GM12875 (cell line): Measurements from ENCODE around the gene HOXA1.

Experiments used
- H3K4me3 ChIP-seq: one replicate; pipeline ENCODE4 v1.5.1; 2011; ENCODE audit warnings: low read depth, low read length, control low read depth
- CTCF ChIP-seq: IDR thresholded peaks from 2 replicates; pipeline ENCODE4 v1.5.1; 2011; ENCODE audit warnings: low read depth, mild to moderate bottlenecking, control low read depth, inconsistent platforms, low read length, moderate library complexity, borderline replicate concordance; ENCODE audit not compliant: insufficient read depth

HOXA1 gene

GRCh38 chr7:27095050-27095896 is 527 bp downstream of the HOXA1 start:
- H3K4me3 ChIP-seq = no peak overlapping the region
- TF ChIP-seq CTCF = no peak

- TF ChIP-seq CTCF = no peak
- no peak overlapping the region for H3K4me3 ChIP-seq
Observed at GRCh38 chr7:27094304-27095049, 1.3 kb downstream of the HOXA1 start.

- H3K4me3 ChIP-seq = no peak overlapping the region
- TF ChIP-seq CTCF = no peak
Observed at GRCh38 chr7:27093184-27093895, 2.5 kb downstream of the HOXA1 start.

- TF ChIP-seq CTCF = no peak
- no peak overlapping the region for H3K4me3 ChIP-seq
Observed at GRCh38 chr7:27092819-27093110, 3.0 kb downstream of the HOXA1 start.

DNA sequence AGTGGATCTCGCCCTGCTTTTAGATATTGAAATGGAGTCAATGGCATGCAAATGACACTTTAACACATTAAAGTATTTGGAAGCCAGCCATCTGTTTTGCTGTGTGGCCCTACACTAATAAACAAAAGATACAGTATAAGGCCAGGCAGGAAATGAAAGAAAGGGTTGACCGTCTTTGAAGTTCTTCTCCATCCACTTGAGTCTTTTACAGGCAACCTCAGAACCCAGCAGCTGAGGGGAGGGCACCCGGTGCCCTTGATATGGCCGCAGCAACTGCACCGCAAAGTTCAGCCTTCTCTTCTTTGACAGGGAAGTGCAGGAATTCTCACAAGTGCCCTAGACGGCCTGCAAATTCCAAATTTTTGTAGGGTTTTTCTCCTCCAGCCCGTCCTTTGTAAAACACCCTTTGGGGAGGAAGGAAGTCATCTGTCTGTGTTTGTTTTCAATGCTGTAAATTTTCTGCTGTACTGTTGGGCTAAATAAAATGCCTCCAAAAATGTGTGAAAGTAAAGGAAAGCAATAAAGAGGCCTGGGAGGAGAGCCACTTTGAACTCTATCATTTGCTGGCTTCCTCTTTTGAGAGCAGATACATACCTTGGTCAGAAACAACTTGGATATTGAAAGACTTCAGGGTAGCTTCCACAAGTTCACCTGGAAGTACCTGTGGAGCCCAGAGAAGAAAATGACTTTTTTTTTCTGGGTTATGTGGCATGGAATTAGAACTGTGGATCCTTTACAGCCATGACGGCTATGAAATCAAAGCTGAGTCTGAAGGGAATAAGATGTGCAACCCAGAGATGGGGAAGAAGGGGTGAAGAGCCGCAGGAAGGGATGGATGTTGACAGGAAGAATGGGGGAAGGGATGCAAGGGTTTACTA is 3.6 kb downstream of the HOXA1 start:
- TF ChIP-seq CTCF = no peak
- no peak overlapping the region for H3K4me3 ChIP-seq

GRCh38 chr7:27091105-27091504 is 4.7 kb downstream of the HOXA1 start:
- TF ChIP-seq CTCF = no peak
- H3K4me3 ChIP-seq = no peak overlapping the region
